ENCODE measurements around the gene APBA2.
"Not testable (repeated sequence)": the region's sequence is repeated elsewhere in the genome, so short reads cannot be mapped to it uniquely, and the experiment has no call there.

The APBA2 gene

DNA sequence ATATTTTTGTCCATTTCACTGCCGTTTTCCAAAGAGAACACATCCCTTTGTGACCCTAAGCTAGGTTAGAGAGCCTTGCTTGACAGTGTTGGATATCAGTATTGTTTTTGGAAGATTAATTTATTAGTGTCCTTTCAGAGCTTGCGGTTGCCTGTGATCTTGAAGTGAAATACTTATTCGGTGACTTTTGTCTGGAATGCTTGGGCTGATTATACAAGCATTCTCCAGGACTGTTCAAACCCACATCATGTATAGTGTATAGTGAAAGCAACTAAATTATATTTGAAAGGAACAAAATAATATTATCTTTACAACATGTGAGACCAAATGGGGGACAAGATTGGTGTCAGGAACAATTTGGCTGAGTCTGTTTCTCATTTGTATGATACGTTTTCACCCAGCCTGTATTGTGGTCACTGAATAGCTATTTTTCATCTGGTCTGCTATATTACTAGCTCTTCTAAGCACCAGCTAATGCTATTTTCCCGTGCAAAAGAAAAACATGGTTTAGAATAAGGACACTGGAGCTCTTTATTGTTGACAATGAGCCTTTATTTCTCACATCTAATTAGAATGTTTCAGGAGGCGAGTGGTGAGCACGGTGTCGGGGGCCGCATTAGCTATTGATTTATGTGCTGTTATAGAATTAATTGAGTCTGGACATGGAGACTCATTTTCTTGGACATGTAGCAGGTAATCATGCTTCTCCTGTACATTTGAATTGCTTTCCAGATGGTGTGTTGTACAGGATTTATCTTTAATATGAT, 158.1 kb downstream of the APBA2 start:
- Histone ChIP-seq H3K9ac (ENCODE audit: low read length in 2 of 2) (no peak overlapping the region), H3K27ac (ENCODE audit: low read length) (no peak overlapping the region)

DNA sequence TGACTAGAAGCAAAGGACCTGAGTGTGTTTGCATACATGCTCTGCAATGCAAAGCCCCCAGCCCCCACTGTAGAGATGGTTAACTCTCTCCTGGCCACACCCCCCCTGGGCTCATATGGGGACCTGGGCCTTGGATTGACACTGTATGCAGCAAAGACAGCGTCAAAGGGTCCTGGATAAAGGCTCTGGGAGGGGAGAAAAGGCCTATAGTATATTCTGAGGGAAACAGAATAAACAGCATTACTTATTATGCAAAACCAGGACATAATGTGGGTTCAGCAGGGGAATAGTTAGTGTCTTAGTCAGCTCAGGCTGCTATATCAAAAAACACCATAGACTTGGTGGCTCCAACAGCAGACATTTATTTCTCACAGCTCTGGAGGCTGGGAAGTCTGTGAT, 158.7 kb downstream of the APBA2 start:
- no peaks in the 10 kb centered on the region for H3K36me3 ChIP-seq (ENCODE audit: control insufficient read depth in 2 of 2, insufficient read depth in 2 of 2, low read length in 2 of 2)
- H3K4me1 ChIP-seq (ENCODE audit: control insufficient read depth, insufficient read depth, low read length) = no peaks in the 10 kb centered on the region
- H3K4me3 ChIP-seq (ENCODE audit: low read length in 2 of 2) = no peak overlapping the region
- no peaks in the 10 kb centered on the region for H3K9me3 ChIP-seq (ENCODE audit: control insufficient read depth in 2 of 2, low read length in 2 of 2)
- no peaks in the 10 kb centered on the region for H3K27me3 ChIP-seq (ENCODE audit: control insufficient read depth in 1 of 2, insufficient read depth in 2 of 2, low read length in 2 of 2)
- H3K9ac ChIP-seq (ENCODE audit: low read length in 2 of 2) = no peak overlapping the region
- no peak overlapping the region for H3K27ac ChIP-seq (ENCODE audit: low read length)

More for the DNA sequence above, 158.1 kb downstream of the APBA2 start:
- no peaks in the 10 kb centered on the region for H3K36me3 ChIP-seq (ENCODE audit: control insufficient read depth in 2 of 2, insufficient read depth in 2 of 2, low read length in 2 of 2)
- H3K9me3 ChIP-seq (ENCODE audit: control insufficient read depth in 2 of 2, low read length in 2 of 2) = no peaks in the 10 kb centered on the region
- no peaks in the 10 kb centered on the region for H3K4me1 ChIP-seq (ENCODE audit: control insufficient read depth, insufficient read depth, low read length)
- no peak overlapping the region for H3K4me3 ChIP-seq (ENCODE audit: low read length in 2 of 2)
- H3K27me3 ChIP-seq (ENCODE audit: control insufficient read depth in 1 of 2, insufficient read depth in 2 of 2, low read length in 2 of 2) = no peaks in the 10 kb centered on the region

DNA sequence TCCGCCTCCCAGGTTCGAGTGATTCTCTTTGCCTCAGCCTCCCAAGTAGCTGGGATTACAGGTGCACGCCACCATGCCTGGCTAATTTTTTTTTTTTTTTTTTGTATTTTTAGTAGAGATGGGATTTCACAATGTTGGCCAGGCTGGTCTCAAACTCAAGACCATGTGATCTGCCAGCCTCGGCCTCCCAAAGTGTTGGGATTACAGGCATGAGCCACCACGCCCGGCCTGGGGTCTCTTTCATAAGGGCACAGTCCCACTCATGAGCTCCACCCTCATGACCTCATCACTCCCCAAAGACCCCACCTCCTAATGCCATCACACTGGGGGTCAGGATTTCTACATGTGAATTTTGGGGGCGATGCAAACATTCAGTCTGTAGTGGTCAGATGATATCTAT, 159.4 kb downstream of the APBA2 start:
- H3K4me3 ChIP-seq (ENCODE audit: low read length in 2 of 2); H3K27ac ChIP-seq (ENCODE audit: low read length); H3K36me3 ChIP-seq (ENCODE audit: control insufficient read depth in 2 of 2, insufficient read depth in 2 of 2, low read length in 2 of 2); H3K27me3 ChIP-seq (ENCODE audit: control insufficient read depth in 1 of 2, insufficient read depth in 2 of 2, low read length in 2 of 2); H3K9ac ChIP-seq (ENCODE audit: low read length in 2 of 2); H3K4me1 ChIP-seq (ENCODE audit: control insufficient read depth, insufficient read depth, low read length); H3K9me3 ChIP-seq (ENCODE audit: control insufficient read depth in 2 of 2, low read length in 2 of 2): not testable (repeated sequence)

DNA sequence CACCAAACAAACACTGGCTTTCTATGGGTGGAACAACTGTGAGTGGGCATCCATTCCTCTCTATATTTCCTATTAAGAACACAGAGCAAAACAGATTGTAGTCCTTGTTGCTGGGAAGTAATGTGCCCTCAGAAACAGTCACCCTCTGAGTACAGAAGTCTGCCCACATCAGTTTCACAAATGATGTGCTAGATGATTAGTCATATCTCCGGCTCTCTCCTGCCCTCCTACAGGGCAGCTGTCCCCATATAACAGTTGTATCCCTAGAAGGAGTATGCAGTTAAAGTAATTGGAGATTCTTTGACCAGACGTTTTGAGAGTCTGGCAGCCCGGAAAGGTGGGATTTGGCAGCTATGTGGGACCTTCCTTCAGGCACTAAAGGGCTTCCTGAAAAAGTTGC, 159.9 kb downstream of the APBA2 start:
- no peak overlapping the region for H3K27ac ChIP-seq (ENCODE audit: low read length)
- no peaks in the 10 kb centered on the region for H3K36me3 ChIP-seq (ENCODE audit: control insufficient read depth in 2 of 2, insufficient read depth in 2 of 2, low read length in 2 of 2)
- no peaks in the 10 kb centered on the region for H3K27me3 ChIP-seq (ENCODE audit: control insufficient read depth in 1 of 2, insufficient read depth in 2 of 2, low read length in 2 of 2)
- H3K4me1 ChIP-seq (ENCODE audit: control insufficient read depth, insufficient read depth, low read length) = no peaks in the 10 kb centered on the region
- H3K9me3 ChIP-seq (ENCODE audit: control insufficient read depth in 2 of 2, low read length in 2 of 2) = no peaks in the 10 kb centered on the region
- no peak overlapping the region for H3K4me3 ChIP-seq (ENCODE audit: low read length in 2 of 2)
- H3K9ac ChIP-seq (ENCODE audit: low read length in 2 of 2) = no peak overlapping the region

DNA sequence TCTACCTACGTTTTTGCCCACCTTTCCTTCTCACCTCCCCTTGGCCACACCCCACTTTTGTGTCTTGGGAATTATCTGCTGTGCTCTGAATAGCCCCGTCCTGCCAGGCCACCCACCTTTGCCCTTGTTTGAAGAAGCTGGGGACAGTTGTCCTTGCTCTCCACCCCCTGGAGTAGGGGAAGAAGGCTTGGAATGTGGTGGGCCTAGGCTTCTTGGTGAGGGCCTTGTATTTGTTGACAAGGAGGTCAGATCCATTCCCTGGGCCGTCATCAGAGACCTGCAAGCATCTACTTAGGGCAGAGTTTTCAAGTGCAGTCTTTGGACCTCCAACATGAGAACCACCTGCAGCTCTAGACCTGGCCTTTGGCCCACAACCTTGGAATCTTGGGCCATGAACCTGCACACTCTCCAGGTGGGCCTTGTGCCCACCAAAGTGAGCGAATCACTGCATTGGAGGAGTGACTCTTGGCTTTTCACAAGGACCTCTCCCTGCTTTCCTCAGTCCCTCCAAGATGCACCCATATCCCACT, 160.6 kb downstream of the APBA2 start:
- H3K27me3 ChIP-seq (ENCODE audit: control insufficient read depth in 1 of 2, insufficient read depth in 2 of 2, low read length in 2 of 2) = no peaks in the 10 kb centered on the region
- no peaks in the 10 kb centered on the region for H3K9me3 ChIP-seq (ENCODE audit: control insufficient read depth in 2 of 2, low read length in 2 of 2)
- H3K4me1 ChIP-seq (ENCODE audit: control insufficient read depth, insufficient read depth, low read length) = no peaks in the 10 kb centered on the region
- no peak overlapping the region for H3K27ac ChIP-seq (ENCODE audit: low read length)
- H3K36me3 ChIP-seq (ENCODE audit: control insufficient read depth in 2 of 2, insufficient read depth in 2 of 2, low read length in 2 of 2) = no peaks in the 10 kb centered on the region
- H3K9ac ChIP-seq (ENCODE audit: low read length in 2 of 2) = no peak overlapping the region
- H3K4me3 ChIP-seq (ENCODE audit: low read length in 2 of 2) = no peak overlapping the region

DNA sequence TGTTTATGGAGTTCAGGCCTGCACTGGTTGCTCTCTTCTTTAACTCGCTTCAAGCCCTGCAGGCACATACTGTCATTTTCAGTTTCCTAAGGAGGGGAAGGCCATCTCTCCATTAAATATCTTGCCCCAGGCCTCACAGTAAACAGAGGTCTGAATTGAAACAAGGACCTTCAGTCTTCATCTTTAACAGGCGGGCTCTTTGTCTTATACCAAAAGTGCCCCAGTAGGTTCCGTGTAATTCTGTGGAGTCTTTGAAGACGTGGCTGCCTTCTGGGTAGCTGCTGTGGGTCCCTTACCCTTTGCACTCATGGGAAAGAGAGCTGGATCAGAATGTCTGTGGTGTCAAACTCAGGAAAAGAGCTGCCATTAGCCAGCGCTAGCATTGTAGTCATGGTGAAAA, 161.2 kb downstream of the APBA2 start:
- Histone ChIP-seq H3K9ac (ENCODE audit: low read length in 2 of 2) (no peak overlapping the region), H3K4me1 (ENCODE audit: control insufficient read depth, insufficient read depth, low read length) (no peaks in the 10 kb centered on the region)

DNA sequence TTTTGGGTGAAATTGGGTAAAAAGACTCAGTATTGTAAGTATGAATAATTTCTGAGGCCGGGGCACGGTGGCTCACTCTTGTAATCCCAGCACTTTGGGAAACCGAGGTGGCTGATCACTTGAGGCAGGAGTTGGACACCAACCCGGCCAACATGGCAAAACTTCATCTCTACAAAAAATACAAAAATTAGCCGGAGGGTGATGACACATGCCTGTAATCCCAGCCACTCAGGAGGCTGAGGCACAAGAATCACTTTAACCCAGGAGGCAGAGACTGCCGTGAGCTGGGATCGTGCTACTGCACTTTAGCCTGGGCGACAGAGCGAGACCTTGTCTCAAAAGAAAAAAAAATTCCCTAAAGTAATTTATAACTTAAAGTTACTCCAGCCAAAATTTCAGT, 162.2 kb downstream of the APBA2 start:
- no peaks in the 10 kb centered on the region for H3K4me1 ChIP-seq (ENCODE audit: control insufficient read depth, insufficient read depth, low read length)
- H3K36me3 ChIP-seq (ENCODE audit: control insufficient read depth in 2 of 2, insufficient read depth in 2 of 2, low read length in 2 of 2) = no peaks in the 10 kb centered on the region
- no peak overlapping the region for H3K9ac ChIP-seq (ENCODE audit: low read length in 2 of 2)
- H3K4me3 ChIP-seq (ENCODE audit: low read length in 2 of 2) = no peak overlapping the region
- no peaks in the 10 kb centered on the region for H3K27me3 ChIP-seq (ENCODE audit: control insufficient read depth in 1 of 2, insufficient read depth in 2 of 2, low read length in 2 of 2)
- no peak overlapping the region for H3K27ac ChIP-seq (ENCODE audit: low read length)
- no peaks in the 10 kb centered on the region for H3K9me3 ChIP-seq (ENCODE audit: control insufficient read depth in 2 of 2, low read length in 2 of 2)

More for the DNA sequence above, 161.2 kb downstream of the APBA2 start:
- no peaks in the 10 kb centered on the region for H3K36me3 ChIP-seq (ENCODE audit: control insufficient read depth in 2 of 2, insufficient read depth in 2 of 2, low read length in 2 of 2)
- no peak overlapping the region for H3K4me3 ChIP-seq (ENCODE audit: low read length in 2 of 2)
- no peaks in the 10 kb centered on the region for H3K27me3 ChIP-seq (ENCODE audit: control insufficient read depth in 1 of 2, insufficient read depth in 2 of 2, low read length in 2 of 2)
- no peaks in the 10 kb centered on the region for H3K9me3 ChIP-seq (ENCODE audit: control insufficient read depth in 2 of 2, low read length in 2 of 2)
- no peak overlapping the region for H3K27ac ChIP-seq (ENCODE audit: low read length)

DNA sequence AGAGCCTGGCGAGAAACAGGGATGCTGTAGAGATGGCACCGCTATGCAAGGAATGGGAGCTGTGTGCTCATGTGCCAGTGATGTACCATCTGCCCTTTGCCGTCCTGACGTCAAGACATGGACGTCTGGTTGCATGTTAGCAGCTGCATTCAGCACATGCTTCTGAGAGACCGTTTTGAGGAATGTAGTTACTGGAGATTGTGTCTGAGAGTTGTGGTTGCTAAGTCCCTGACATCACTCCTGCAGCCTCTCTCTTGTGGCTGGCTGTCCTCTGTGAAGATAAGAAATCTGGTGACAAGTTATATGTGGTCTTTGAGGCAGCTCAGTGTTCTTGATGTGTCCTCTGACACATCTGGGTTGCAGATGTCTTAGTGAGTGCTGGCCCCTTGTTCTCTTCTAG, 165.1 kb downstream of the APBA2 start:
- H3K9me3 ChIP-seq (ENCODE audit: control insufficient read depth in 2 of 2, low read length in 2 of 2) = peaks cover 0 to 3% of the 10 kb centered on the region in 2 donors
- no peaks in the 10 kb centered on the region for H3K27me3 ChIP-seq (ENCODE audit: control insufficient read depth in 1 of 2, insufficient read depth in 2 of 2, low read length in 2 of 2)
- H3K4me1 ChIP-seq (ENCODE audit: control insufficient read depth, insufficient read depth, low read length) = no peaks in the 10 kb centered on the region
- no peak overlapping the region for H3K4me3 ChIP-seq (ENCODE audit: low read length in 2 of 2)
- no peak overlapping the region for H3K9ac ChIP-seq (ENCODE audit: low read length in 2 of 2)
- H3K36me3 ChIP-seq (ENCODE audit: control insufficient read depth in 2 of 2, insufficient read depth in 2 of 2, low read length in 2 of 2) = no peaks in the 10 kb centered on the region
- H3K27ac ChIP-seq (ENCODE audit: low read length) = no peak overlapping the region

DNA sequence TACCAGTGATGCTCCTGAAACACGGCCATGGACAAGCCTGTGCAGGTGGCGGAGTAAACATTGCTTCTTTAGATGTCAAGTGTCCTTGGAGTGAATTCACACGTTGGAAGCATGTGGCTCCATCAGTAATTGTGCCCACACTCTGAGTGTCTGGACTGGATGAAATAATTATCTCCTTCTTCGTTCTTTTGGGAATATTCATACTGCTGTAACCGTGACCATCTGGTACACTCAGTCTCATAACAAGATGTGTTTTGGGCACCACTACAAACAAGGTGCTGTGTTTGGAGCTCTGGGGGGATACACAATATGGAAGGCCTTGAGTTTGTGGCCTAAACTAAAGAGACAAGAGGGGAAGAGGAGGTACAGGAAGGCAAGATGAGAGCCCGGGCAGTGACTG, 165.6 kb downstream of the APBA2 start:
- Histone ChIP-seq H3K27me3 (ENCODE audit: control insufficient read depth in 1 of 2, insufficient read depth in 2 of 2, low read length in 2 of 2) (no peaks in the 10 kb centered on the region), H3K4me3 (ENCODE audit: low read length in 2 of 2) (no peak overlapping the region), H3K36me3 (ENCODE audit: control insufficient read depth in 2 of 2, insufficient read depth in 2 of 2, low read length in 2 of 2) (no peaks in the 10 kb centered on the region), H3K27ac (ENCODE audit: low read length) (no peak overlapping the region), H3K4me1 (ENCODE audit: control insufficient read depth, insufficient read depth, low read length) (no peaks in the 10 kb centered on the region), H3K9ac (ENCODE audit: low read length in 2 of 2) (no peak overlapping the region), H3K9me3 (ENCODE audit: control insufficient read depth in 2 of 2, low read length in 2 of 2) (peaks cover 0 to 3% of the 10 kb centered on the region in 2 donors)

DNA sequence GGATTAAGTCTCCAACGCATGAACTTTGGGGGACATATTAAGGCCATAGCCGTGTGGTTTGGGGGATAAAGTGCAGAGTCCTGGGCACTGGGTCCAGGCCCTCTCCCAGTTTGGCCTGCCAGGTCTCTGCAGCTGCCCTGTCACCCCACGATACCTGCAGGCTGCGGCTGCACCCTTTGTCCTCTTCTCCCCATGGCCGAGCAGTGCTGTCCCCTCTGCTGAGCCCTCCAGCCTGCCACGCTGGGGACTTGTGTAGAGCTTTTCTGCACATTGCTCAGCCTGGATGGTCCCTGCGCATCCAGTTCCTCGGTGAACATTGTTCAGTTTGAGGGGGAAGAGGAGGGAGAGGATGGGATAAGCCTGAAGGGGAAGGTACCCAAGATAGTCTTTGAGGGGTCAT, 167.2 kb downstream of the APBA2 start:
- Histone ChIP-seq H3K4me1 (ENCODE audit: control insufficient read depth, insufficient read depth, low read length) (no peaks in the 10 kb centered on the region), H3K9ac (ENCODE audit: low read length in 2 of 2) (no peak overlapping the region)

DNA sequence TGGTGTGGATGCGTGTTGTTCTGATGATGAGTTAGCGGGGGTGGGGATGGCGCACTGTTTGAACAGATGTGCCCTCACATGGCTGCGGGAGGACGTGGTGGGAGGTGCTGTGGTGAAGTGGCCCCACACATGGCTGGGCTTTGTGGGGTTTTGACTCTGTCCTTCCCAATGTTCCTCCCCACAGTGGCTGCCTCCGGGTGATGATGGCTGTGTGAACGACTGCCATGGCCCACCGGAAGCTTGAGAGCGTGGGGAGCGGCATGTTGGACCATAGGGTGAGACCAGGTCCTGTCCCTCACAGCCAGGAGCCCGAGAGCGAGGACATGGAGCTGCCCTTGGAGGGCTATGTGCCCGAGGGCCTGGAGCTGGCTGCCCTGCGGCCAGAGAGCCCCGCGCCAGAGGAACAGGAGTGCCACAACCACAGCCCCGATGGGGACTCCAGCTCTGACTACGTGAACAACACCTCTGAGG, 167.9 kb downstream of the APBA2 start:
- H3K27ac ChIP-seq (ENCODE audit: low read length) = no peak overlapping the region
- H3K9ac ChIP-seq (ENCODE audit: low read length in 2 of 2) = no peak overlapping the region
- H3K27me3 ChIP-seq (ENCODE audit: control insufficient read depth in 1 of 2, insufficient read depth in 2 of 2, low read length in 2 of 2) = no peaks in the 10 kb centered on the region
- H3K36me3 ChIP-seq (ENCODE audit: control insufficient read depth in 2 of 2, insufficient read depth in 2 of 2, low read length in 2 of 2) = no peaks in the 10 kb centered on the region
- H3K9me3 ChIP-seq (ENCODE audit: control insufficient read depth in 2 of 2, low read length in 2 of 2) = peaks cover 0 to 3% of the 10 kb centered on the region in 2 donors
- H3K4me1 ChIP-seq (ENCODE audit: control insufficient read depth, insufficient read depth, low read length) = no peaks in the 10 kb centered on the region
- no peak overlapping the region for H3K4me3 ChIP-seq (ENCODE audit: low read length in 2 of 2)

More for the DNA sequence above, 167.2 kb downstream of the APBA2 start:
- H3K9me3 ChIP-seq (ENCODE audit: control insufficient read depth in 2 of 2, low read length in 2 of 2) = peaks cover 0 to 3% of the 10 kb centered on the region in 2 donors
- H3K27me3 ChIP-seq (ENCODE audit: control insufficient read depth in 1 of 2, insufficient read depth in 2 of 2, low read length in 2 of 2) = no peaks in the 10 kb centered on the region
- no peak overlapping the region for H3K27ac ChIP-seq (ENCODE audit: low read length)
- H3K36me3 ChIP-seq (ENCODE audit: control insufficient read depth in 2 of 2, insufficient read depth in 2 of 2, low read length in 2 of 2) = no peaks in the 10 kb centered on the region
- no peak overlapping the region for H3K4me3 ChIP-seq (ENCODE audit: low read length in 2 of 2)
